ENCODE data around the gene EGFR. TPM values are rescaled to one million over a fixed set of nuclear protein-coding genes. Genes with fewer than 3 reads are reported as not detected.

The EGFR gene
- total RNA-seq, 1 experiment from 2014 or later, result 28.9 TPM

DNA sequence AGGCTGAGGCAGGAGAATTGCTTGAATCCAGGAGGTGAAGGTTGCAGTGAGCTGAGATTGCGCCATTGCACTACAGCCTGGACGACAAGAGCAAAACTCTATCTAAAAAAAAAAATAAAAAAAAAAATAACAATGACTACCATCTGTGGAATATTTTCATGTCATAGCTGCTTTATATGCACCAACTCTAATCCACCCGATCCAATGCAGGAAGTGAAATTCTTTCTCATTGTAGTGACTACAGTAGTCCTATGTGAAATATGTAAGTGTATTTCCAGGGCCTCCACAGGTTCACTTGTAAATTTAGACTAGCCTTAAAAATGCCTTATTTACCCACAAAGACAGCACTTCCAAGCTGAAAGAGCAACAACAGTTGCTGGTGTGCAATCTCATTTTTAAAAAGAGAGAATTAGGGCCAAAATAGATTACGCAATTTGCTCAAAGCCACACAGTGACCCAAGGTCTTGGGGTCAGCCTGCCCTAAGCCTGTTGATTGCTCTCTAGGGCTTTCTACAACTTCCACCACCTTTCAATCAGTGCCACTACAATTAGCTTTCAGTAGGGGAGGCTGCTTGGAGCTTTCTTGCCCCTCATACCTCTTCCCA is 25.8 kb upstream of the EGFR start:
- Histone ChIP-seq H3K27ac (no peak overlapping the region), H3K9me3 (replicated peaks) (no peaks in the 10 kb centered on the region), H3K27me3 (replicated peaks) (no peaks in the 10 kb centered on the region), H3K4me1 (replicated peaks) (peaks cover 26% of the 10 kb centered on the region), H3K36me3 (no peaks in the 10 kb centered on the region), H3K4me3 (no peak overlapping the region)
- DNase-seq (ENCODE audit: low read depth in 1 of 2, low spot score in 2 of 2), result no peak

GRCh38 chr7:54995166-54995565 is 23.7 kb upstream of the EGFR start:
- no peak overlapping the region for H3K27ac ChIP-seq

DNA sequence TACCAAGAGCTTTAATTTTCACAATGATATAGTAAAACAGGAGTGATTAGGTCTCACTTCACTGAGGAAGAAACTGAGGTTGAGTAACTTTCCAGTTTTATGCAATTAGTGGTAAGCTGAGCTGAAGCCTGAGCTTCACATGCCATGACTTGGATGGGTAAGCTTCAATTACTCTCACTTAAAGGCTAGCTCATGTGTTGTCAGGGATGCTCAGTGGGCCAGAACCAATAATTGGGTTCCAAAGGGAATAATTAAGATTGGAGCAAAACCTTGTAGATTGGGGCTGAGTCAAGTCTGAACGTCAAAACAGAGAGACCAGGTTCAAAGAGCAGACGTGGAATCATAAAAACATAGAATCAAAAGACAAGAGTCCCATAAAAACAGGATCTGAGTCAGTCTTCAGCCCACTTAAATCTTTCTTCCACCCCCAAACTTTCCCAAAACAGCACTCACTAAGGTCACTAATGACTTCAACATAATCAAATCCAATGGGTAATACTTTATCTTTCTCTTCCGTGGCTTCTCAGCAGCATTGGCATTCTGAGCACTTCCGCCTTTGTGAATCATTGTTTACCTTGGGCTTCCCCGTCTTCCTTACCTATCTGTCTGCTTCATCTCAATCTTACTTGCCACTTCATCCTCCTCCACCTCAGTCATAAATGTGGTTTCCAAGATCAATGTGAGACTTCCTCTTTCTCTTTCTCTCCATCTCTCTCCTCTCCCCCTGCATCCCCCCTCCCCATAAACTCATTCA is 23.0 kb upstream of the EGFR start:
- H3K27ac ChIP-seq, result no peak overlapping the region
- DNase-seq (ENCODE audit: low read depth in 1 of 2, low spot score in 2 of 2), result peak in 1 of 2 experiments; percentile 54
- H3K4me3 ChIP-seq, result no peak overlapping the region
- no peaks in the 10 kb centered on the region for H3K9me3 ChIP-seq (replicated peaks)
- H3K4me1 ChIP-seq (replicated peaks), result peaks cover 23% of the 10 kb centered on the region
- H3K36me3 ChIP-seq, result no peaks in the 10 kb centered on the region
- no peaks in the 10 kb centered on the region for H3K27me3 ChIP-seq (replicated peaks)

More at GRCh38 chr7:54995166-54995565, 23.7 kb upstream of the EGFR start:
- no peak for DNase-seq (ENCODE audit: low read depth in 1 of 2, low spot score in 2 of 2)
- no peaks in the 10 kb centered on the region for H3K27me3 ChIP-seq (replicated peaks)
- peaks cover 26% of the 10 kb centered on the region for H3K4me1 ChIP-seq (replicated peaks)
- no peak overlapping the region for H3K4me3 ChIP-seq
- H3K36me3 ChIP-seq, result no peaks in the 10 kb centered on the region
- no peaks in the 10 kb centered on the region for H3K9me3 ChIP-seq (replicated peaks)

- H3K27ac ChIP-seq, result no peak overlapping the region
- H3K27me3 ChIP-seq (replicated peaks), result no peaks in the 10 kb centered on the region
- DNase-seq (ENCODE audit: low read depth in 1 of 2, low spot score in 2 of 2), result no peak
- H3K4me3 ChIP-seq, result no peak overlapping the region
- H3K4me1 ChIP-seq (replicated peaks), result peaks cover 17% of the 10 kb centered on the region
- no peaks in the 10 kb centered on the region for H3K36me3 ChIP-seq
- no peaks in the 10 kb centered on the region for H3K9me3 ChIP-seq (replicated peaks)
Measured at GRCh38 chr7:54996391-54996790, 22.4 kb upstream of the EGFR start.

DNA sequence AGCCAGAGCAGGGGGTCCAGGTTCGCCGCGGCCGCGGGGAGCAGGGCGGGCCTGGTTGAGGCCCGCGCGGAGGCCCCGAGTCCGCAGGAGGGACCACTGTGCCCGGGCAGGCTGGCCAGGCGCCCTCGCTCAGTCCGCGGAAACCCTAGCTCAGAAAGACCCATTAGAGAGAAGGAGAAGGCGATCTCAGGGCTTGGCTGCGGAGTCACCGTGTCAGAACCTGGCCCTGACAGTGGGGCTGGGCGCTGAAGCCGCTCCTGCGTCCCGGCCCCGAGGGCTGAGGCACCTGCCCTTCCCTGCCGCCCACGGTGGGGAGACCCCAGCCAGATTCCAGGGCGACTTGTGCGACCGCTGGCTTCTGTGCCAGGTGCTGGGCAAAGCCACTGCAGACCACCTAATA is 14.2 kb upstream of the EGFR start:
- Histone ChIP-seq H3K4me3 (no peak overlapping the region), H3K9me3 (replicated peaks) (no peaks in the 10 kb centered on the region), H3K27me3 (replicated peaks) (no peaks in the 10 kb centered on the region), H3K36me3 (no peaks in the 10 kb centered on the region), H3K27ac (no peak overlapping the region), H3K4me1 (replicated peaks) (no peaks in the 10 kb centered on the region)
- DNase-seq (ENCODE audit: low read depth in 1 of 2, low spot score in 2 of 2), result no peak

DNA sequence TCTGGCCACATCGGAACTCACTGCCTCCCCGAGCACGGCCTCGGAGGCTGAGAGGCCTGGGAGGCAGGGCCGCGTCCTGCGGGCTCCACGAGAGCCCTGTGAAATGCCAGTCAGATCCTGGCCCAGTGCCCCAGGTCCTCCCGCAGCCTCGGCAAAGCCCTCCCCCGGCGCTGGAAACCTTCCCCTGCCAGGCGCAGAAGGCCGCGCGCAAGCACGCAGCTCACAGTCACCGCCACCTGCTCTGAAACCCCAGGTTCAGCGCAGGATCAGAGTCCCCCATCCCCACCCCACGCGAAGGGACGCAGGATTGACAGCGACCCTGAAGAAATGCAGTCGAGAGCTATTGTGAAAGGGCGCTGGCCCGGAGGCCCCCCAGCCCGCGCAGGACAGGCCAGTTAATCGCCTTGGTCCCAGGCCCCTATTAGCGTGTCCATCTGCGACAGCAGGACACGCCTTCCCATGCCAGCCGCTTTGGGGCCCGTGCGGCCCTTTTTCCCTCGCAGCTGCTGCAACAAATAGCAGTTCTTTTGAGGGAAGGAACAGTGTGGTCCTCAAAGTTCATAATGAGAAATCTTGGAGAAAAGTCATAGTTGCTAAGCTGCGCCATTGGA is 13.5 kb upstream of the EGFR start:
- Histone ChIP-seq H3K27me3 (replicated peaks) (no peaks in the 10 kb centered on the region), H3K27ac (no peak overlapping the region), H3K36me3 (no peaks in the 10 kb centered on the region), H3K9me3 (replicated peaks) (no peaks in the 10 kb centered on the region), H3K4me3 (no peak overlapping the region), H3K4me1 (replicated peaks) (no peaks in the 10 kb centered on the region)
- no peak for DNase-seq (ENCODE audit: low read depth in 1 of 2, low spot score in 2 of 2)

GRCh38 chr7:55006499-55006898 is 12.3 kb upstream of the EGFR start:
- Histone ChIP-seq H3K9me3 (replicated peaks) (no peaks in the 10 kb centered on the region), H3K27ac (no peak overlapping the region), H3K4me3 (no peak overlapping the region), H3K36me3 (no peaks in the 10 kb centered on the region), H3K27me3 (replicated peaks) (no peaks in the 10 kb centered on the region), H3K4me1 (replicated peaks) (no peaks in the 10 kb centered on the region)
- no peak for DNase-seq (ENCODE audit: low read depth in 1 of 2, low spot score in 2 of 2)

GRCh38 chr7:55013851-55014250 is 5.0 kb upstream of the EGFR start:
- no peak for DNase-seq (ENCODE audit: low read depth in 1 of 2, low spot score in 2 of 2)
- Histone ChIP-seq H3K4me3 (no peak overlapping the region), H3K27ac (no peak overlapping the region), H3K27me3 (replicated peaks) (no peaks in the 10 kb centered on the region), H3K36me3 (peaks cover 5% of the 10 kb centered on the region), H3K9me3 (replicated peaks) (no peaks in the 10 kb centered on the region), H3K4me1 (replicated peaks) (peaks cover 9% of the 10 kb centered on the region)

GRCh38 chr7:55016061-55016745 is 2.6 kb upstream of the EGFR start:
- Histone ChIP-seq H3K27ac (no peak overlapping the region), H3K36me3 (peaks cover 26% of the 10 kb centered on the region), H3K4me3 (no peak overlapping the region), H3K9me3 (replicated peaks) (no peaks in the 10 kb centered on the region), H3K27me3 (replicated peaks) (no peaks in the 10 kb centered on the region), H3K4me1 (replicated peaks) (peaks cover 19% of the 10 kb centered on the region)
- no peak for DNase-seq (ENCODE audit: low read depth in 1 of 2, low spot score in 2 of 2)

GRCh38 chr7:55016746-55017090 is 2.1 kb upstream of the EGFR start:
- no peak for DNase-seq (ENCODE audit: low read depth in 1 of 2, low spot score in 2 of 2)
- Histone ChIP-seq H3K4me3 (no peak overlapping the region), H3K4me1 (replicated peaks) (peaks cover 19% of the 10 kb centered on the region), H3K27me3 (replicated peaks) (no peaks in the 10 kb centered on the region), H3K36me3 (peaks cover 26% of the 10 kb centered on the region), H3K27ac (no peak overlapping the region), H3K9me3 (replicated peaks) (no peaks in the 10 kb centered on the region)

- no peaks in the 10 kb centered on the region for H3K27me3 ChIP-seq (replicated peaks)
- peaks cover 19% of the 10 kb centered on the region for H3K4me1 ChIP-seq (replicated peaks)
- H3K36me3 ChIP-seq, result peaks cover 26% of the 10 kb centered on the region
- H3K9me3 ChIP-seq (replicated peaks), result no peaks in the 10 kb centered on the region
- H3K4me3 ChIP-seq, result peak overlapping the region; percentile 99
- H3K27ac ChIP-seq, result no peak overlapping the region
- no peak for DNase-seq (ENCODE audit: low read depth in 1 of 2, low spot score in 2 of 2)
Measured at GRCh38 chr7:55017841-55018240, 976 bp upstream of the EGFR start.

- Histone ChIP-seq H3K27me3 (replicated peaks) (no peaks in the 10 kb centered on the region), H3K4me1 (replicated peaks) (peaks cover 19% of the 10 kb centered on the region), H3K9me3 (replicated peaks) (no peaks in the 10 kb centered on the region), H3K36me3 (peaks cover 26% of the 10 kb centered on the region), H3K4me3 (peak overlapping the region; percentile 99), H3K27ac (peak overlapping the region; percentile 65)
- peak in 1 of 2 experiments; percentile 40 for DNase-seq (ENCODE audit: low read depth in 1 of 2, low spot score in 2 of 2)
Measured at GRCh38 chr7:55019191-55019690, 424 bp downstream of the EGFR start.

DNA sequence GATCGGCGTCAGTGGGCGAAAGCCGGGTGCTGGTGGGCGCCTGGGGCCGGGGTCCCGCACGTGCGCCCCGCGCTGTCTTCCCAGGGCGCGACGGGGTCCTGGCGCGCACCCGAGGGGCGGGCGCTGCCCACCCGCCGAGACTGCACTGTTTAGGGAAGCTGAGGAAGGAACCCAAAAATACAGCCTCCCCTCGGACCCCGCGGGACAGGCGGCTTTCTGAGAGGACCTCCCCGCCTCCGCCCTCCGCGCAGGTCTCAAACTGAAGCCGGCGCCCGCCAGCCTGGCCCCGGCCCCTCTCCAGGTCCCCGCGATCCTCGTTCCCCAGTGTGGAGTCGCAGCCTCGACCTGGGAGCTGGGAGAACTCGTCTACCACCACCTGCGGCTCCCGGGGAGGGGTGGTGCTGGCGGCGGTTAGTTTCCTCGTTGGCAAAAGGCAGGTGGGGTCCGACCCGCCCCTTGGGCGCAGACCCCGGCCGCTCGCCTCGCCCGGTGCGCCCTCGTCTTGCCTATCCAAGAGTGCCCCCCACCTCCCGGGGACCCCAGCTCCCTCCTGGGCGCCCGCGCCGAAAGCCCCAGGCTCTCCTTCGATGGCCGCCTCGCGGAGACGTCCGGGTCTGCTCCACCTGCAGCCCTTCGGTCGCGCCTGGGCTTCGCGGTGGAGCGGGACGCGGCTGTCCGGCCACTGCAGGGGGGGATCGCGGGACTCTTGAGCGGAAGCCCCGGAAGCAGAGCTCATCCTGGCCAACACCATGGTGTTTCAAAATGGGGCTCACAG is 1.1 kb downstream of the EGFR start:
- Histone ChIP-seq H3K4me1 (replicated peaks) (peaks cover 24% of the 10 kb centered on the region), H3K27me3 (replicated peaks) (no peaks in the 10 kb centered on the region), H3K27ac (peak overlapping the region; percentile 65), H3K4me3 (peak overlapping the region; percentile 99), H3K9me3 (replicated peaks) (no peaks in the 10 kb centered on the region), H3K36me3 (peaks cover 32% of the 10 kb centered on the region)
- peak in 1 of 2 experiments; percentile 33 for DNase-seq (ENCODE audit: low read depth in 1 of 2, low spot score in 2 of 2)
